ENCODE results near the gene IL1RAPL1.

Gene IL1RAPL1

DNA sequence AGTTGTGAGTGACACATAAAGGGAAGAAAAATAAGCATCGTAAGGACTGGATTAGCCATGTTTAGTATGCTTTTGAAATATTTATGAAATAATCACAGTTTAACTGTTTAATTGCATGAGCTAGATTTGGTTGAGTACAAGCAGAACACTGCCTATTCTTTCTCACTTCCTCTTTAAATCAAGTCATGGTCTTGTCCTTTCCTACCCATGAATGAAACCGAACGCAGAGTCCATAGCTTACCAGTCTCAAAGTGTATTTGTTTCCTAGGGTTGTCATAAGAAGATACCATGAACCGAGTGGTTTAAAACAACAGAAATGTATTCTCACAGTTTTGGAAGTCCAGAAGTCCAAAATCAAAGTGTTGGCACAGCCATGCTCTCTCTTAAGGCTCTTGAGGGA lies 944.1 kb downstream of the IL1RAPL1 start:
- no peak overlapping the region for H3K4me3 ChIP-seq (ENCODE audit: low read depth, low read length)
- TF ChIP-seq, protein P1, sequence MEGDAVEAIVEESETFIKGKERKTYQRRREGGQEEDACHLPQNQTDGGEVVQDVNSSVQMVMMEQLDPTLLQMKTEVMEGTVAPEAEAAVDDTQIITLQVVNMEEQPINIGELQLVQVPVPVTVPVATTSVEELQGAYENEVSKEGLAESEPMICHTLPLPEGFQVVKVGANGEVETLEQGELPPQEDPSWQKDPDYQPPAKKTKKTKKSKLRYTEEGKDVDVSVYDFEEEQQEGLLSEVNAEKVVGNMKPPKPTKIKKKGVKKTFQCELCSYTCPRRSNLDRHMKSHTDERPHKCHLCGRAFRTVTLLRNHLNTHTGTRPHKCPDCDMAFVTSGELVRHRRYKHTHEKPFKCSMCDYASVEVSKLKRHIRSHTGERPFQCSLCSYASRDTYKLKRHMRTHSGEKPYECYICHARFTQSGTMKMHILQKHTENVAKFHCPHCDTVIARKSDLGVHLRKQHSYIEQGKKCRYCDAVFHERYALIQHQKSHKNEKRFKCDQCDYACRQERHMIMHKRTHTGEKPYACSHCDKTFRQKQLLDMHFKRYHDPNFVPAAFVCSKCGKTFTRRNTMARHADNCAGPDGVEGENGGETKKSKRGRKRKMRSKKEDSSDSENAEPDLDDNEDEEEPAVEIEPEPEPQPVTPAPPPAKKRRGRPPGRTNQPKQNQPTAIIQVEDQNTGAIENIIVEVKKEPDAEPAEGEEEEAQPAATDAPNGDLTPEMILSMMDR (IDR thresholded peaks at IDR 0.05; ENCODE audit: low read depth, low read length, missing control alignments) = no peak
- H3K27ac ChIP-seq = no peak overlapping the region
- H3K27me3 ChIP-seq (replicated peaks) = no peaks in the 10 kb centered on the region
- H3K36me3 ChIP-seq (replicated peaks) = no peaks in the 10 kb centered on the region
- in situ Hi-C loops (cut with HindIII; ENCODE audit: low pct_ligation_motif_present, low sequenced_read_pairs) = no loop called here
- DNase-seq = no peak

DNA sequence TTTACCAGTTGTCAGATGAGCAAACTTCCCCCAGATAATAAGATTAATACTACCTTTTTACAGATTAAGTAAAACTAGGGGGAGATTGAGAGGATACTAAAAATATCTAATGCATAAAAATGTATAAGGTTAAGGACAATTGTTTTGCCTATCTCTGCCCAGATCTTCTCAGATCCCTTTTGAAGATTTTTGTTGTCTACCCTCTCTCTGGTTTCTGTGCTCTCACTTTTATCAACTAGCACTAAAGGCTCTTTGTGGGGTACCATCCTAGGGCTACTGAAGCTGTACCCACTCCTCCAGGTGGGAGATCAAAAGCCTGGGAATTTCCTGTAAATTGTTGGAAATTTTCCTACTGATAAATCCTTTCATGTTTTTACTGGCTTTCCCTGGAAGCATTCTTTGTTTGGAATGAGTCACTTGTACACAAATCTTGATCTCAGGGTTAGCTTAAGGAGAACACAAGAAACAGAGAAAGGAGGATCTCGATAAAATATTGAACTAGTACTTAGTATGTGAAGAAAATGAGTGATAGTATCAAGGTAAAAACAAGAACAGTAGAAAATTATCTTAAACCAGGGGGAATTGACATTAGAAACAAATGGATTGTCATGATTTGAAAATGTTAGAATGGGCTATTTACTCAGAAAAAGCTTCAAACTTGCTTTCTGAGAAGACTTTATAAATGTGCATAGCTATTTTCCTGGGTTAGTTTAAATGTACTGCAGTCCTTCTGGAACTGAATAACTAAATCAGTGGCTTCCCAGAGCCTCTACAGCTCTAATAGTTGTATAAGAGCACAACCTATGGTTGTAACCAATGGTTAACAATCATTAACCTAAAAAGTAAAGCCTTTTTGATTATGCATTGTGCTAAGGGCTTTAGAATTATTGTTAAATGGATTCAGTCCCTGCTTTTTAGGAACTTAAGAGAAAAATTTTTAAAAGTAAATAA lies 948.2 kb downstream of the IL1RAPL1 start:
- in situ Hi-C loops (cut with HindIII; ENCODE audit: low pct_ligation_motif_present, low sequenced_read_pairs) = no loop called here
- Histone ChIP-seq H3K27ac (no peak overlapping the region), H3K27me3 (replicated peaks) (no peaks in the 10 kb centered on the region), H3K36me3 (replicated peaks) (no peaks in the 10 kb centered on the region), H3K4me3 (ENCODE audit: low read depth, low read length) (no peak overlapping the region)
- no peak for DNase-seq
- TF ChIP-seq, protein P1 (IDR thresholded peaks at IDR 0.05; ENCODE audit: low read depth, low read length, missing control alignments) = no peak

DNA sequence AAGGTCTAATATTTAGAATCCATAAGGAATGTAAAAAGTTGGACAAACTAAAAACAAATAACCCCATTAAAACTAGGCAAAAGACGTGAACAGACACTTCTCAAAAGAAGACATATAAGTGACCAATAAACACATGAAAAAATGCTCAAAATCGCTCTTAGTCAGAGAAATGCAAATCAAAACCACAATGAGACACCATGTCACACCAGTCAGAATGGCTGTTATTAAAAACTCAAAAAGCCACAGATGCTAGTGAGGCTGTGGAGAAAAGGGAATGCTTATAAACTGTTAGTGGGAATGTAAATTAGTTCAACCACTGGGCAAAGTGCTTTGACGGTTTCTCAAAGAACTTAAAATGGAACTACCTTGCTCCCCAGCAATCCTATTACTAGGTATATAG lies 953.8 kb downstream of the IL1RAPL1 start:
- TF ChIP-seq, protein P1 (IDR thresholded peaks at IDR 0.05; ENCODE audit: low read depth, low read length, missing control alignments) = no peak
- Histone ChIP-seq H3K27me3 (replicated peaks) (no peaks in the 10 kb centered on the region), H3K4me3 (ENCODE audit: low read depth, low read length) (no peak overlapping the region), H3K36me3 (replicated peaks) (no peaks in the 10 kb centered on the region), H3K27ac (no peak overlapping the region)
- no peak for DNase-seq
- in situ Hi-C loops (cut with HindIII; ENCODE audit: low pct_ligation_motif_present, low sequenced_read_pairs) = no loop called here

DNA sequence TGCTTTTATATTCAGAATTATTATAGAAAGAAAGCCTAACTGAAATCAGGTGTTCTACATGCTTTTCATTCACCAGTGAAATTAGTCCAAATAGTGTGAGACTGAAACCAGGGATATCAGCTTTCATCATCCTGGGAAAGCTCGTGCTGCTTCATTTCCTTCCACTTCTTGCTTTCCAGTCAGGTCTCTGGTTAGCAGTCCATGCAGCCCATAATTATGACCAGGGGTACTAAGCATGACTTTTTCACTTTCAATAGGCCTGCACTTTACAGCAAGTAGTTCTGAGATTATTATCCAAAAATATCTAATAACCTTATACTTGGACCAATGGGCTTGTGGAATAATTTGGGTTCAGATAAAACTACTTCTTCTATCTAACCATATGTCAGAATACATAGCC lies 954.9 kb downstream of the IL1RAPL1 start:
- TF ChIP-seq, protein P1 (IDR thresholded peaks at IDR 0.05; ENCODE audit: low read depth, low read length, missing control alignments) = no peak
- Histone ChIP-seq H3K27ac (no peak overlapping the region), H3K36me3 (replicated peaks) (no peaks in the 10 kb centered on the region), H3K27me3 (replicated peaks) (no peaks in the 10 kb centered on the region), H3K4me3 (ENCODE audit: low read depth, low read length) (no peak overlapping the region)
- in situ Hi-C loops (cut with HindIII; ENCODE audit: low pct_ligation_motif_present, low sequenced_read_pairs) = no loop called here
- DNase-seq = no peak

DNA sequence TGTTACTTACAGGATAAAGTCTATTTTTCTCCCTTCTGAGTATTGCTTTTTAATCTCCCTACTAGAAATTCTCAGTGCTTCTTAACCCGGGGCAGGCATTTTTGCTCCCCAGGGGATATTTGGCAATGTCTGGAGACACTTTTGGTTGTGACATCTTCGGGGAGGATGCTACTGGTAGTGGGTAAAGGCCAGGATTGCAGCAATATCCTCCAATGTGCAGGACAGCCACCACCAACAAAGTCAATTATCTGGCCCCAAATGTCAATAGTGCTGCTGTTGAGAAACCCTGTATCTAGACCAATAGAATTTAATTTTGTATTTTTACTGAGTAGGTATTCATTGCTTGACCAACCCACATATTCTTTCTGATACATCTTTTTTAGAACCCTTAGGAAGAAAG lies 958.6 kb downstream of the IL1RAPL1 start:
- Histone ChIP-seq H3K4me3 (ENCODE audit: low read depth, low read length) (no peak overlapping the region), H3K27me3 (replicated peaks) (no peaks in the 10 kb centered on the region), H3K36me3 (replicated peaks) (no peaks in the 10 kb centered on the region), H3K27ac (no peak overlapping the region)
- TF ChIP-seq, protein P1 (IDR thresholded peaks at IDR 0.05; ENCODE audit: low read depth, low read length, missing control alignments) = no peak
- in situ Hi-C loops (cut with HindIII; ENCODE audit: low pct_ligation_motif_present, low sequenced_read_pairs) = no loop called here
- no peak for DNase-seq

Measured in brain microvascular endothelial cell (primary cell).